Esophagus squamous epithelium (tissue), 5 donors: Measurements from ENCODE around the gene S100A7. TPM values are rescaled to one million over a fixed set of nuclear protein-coding genes. Genes with fewer than 3 reads are reported as not detected.
"Not testable (repeated sequence)": the region's sequence is repeated elsewhere in the genome, so short reads cannot be mapped to it uniquely, and the experiment has no call there.

Experiments used
- DNase-seq: peaks from one replicate; lab custom pipeline; 2025; lab: John Stamatoyannopoulos, UW
- H3K27ac ChIP-seq, 4 donors: fragments of 200-600 bp; sonication (generic); one replicate each; pipeline ENCODE4 v1.5.1; 2016 to 2019; ENCODE audit warnings: mild to moderate bottlenecking in 1 of 4
- H3K27me3 ChIP-seq, 4 donors: fragments of 200-600 bp; sonication (generic); 1 replicate in 3 of 4; 2 replicates in 1 of 4; pipeline versions ENCODE4 v1.5.1 to v1.6.0; 2017 to 2021; ENCODE audit warnings: antibody characterized with exemption in 1 of 4
- H3K36me3 ChIP-seq, 3 donors: fragments of 200-600 bp; sonication (generic); one replicate each; pipeline ENCODE4 v1.5.1; 2016 to 2019
- H3K4me1 ChIP-seq, 3 donors: fragments of 200-600 bp; sonication (generic); one replicate each; pipeline ENCODE4 v1.5.1; 2017 to 2019
- H3K4me3 ChIP-seq, 4 donors: fragments of 200-600 bp; sonication (generic); 1 replicate in 3 of 4; 2 replicates in 1 of 4; pipeline ENCODE4 v1.5.1; 2016 to 2019; ENCODE audit warnings: mild to moderate bottlenecking in 2 of 4, moderate library complexity in 1 of 4
- H3K9me3 ChIP-seq, 3 donors: fragments of 200-600 bp; sonication (generic); one replicate each; pipeline ENCODE4 v1.5.1; 2016 to 2019
- POLR2A ChIP-seq, 4 donors: fragments of 450-650 bp; IDR thresholded peaks; one replicate each; pipeline ENCODE4 v1.6.1; 2017; ENCODE audit warnings: antibody characterized with exemption in 4 of 4, mild to moderate bottlenecking in 4 of 4, moderate library complexity in 3 of 4
- WGBS, 2 donors: methylation state at CpG; one replicate each; pipeline ENCODE4 v1.1.5; 2018; 5-methylcytosine and 5-hydroxymethylcytosine counted together
- intact Hi-C: fragments of 100-400 bp; cut with DNase I; formaldehyde crosslinking; loops from one replicate; pipeline ENCODE4 v1.15.0; 2022
- total RNA-seq, 4 donors: library from RNA; depleted of rRNA; stranded (reverse); fragments of >200 nt; gene quantifications; one replicate each; pipeline ENCODE4 v1.1.0, GENCODE V29; 2016
- TF ChIP-seq, protein P1 (sequence below), 6 experiments: fragments of 450-650 bp in 4 of 6; fragments of 200-600 bp in 2 of 6; sonication (generic) in 2 of 6; IDR thresholded peaks; one replicate each; pipeline ENCODE4 v1.5.1; 2016 to 2019; ENCODE audit warnings: antibody characterized with exemption in 6 of 6, mild to moderate bottlenecking in 4 of 6, moderate library complexity in 4 of 6
- donor health status: DM: yes; HTN: yes; CAD: no.

S100A7 gene
- total RNA-seq, 4 donors from 2014 or later, result 8.8 to 9,163 (median 3,171) TPM

DNA sequence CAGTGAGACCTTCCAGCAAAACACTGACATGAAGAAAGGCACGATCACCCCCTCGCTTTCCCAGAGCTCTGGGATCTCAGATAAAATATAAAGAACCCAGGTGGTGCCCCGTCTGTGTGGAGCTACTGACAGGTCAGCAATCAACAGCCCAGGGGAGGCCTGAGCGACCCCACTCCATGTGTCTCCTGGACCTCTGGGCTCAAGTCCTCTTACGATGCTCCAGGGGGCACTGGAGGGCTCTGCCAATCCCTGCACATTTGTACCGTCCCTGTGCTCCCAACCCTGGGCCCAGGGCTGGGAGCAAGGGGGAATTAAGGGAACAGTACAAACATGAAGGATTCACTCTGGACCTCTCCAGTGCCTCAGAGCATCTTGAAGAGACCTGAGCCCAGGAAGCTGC lies 31.7 kb downstream of the S100A7 start:
- no peak for DNase-seq
- Histone ChIP-seq H3K4me1 (peaks cover 0 to 23% (median 4%) of the 10 kb centered on the region in 3 donors), H3K27ac (no peak overlapping the region), H3K4me3 (no peak overlapping the region), H3K9me3 (no peaks in the 10 kb centered on the region), H3K36me3 (no peaks in the 10 kb centered on the region), H3K27me3 (peaks cover 0 to 65% (median 0%) of the 10 kb centered on the region in 4 donors)
- intact Hi-C loops, result no loop called here
- TF ChIP-seq POLR2A (IDR thresholded peaks at IDR 0.05), result no peak
- TF ChIP-seq, protein P1, sequence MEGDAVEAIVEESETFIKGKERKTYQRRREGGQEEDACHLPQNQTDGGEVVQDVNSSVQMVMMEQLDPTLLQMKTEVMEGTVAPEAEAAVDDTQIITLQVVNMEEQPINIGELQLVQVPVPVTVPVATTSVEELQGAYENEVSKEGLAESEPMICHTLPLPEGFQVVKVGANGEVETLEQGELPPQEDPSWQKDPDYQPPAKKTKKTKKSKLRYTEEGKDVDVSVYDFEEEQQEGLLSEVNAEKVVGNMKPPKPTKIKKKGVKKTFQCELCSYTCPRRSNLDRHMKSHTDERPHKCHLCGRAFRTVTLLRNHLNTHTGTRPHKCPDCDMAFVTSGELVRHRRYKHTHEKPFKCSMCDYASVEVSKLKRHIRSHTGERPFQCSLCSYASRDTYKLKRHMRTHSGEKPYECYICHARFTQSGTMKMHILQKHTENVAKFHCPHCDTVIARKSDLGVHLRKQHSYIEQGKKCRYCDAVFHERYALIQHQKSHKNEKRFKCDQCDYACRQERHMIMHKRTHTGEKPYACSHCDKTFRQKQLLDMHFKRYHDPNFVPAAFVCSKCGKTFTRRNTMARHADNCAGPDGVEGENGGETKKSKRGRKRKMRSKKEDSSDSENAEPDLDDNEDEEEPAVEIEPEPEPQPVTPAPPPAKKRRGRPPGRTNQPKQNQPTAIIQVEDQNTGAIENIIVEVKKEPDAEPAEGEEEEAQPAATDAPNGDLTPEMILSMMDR (IDR thresholded peaks at IDR 0.05), result no peak
- 53 to 83% methylated on average over 4 to 6 of the region's 6 CpGs for WGBS, 2 donors

DNA sequence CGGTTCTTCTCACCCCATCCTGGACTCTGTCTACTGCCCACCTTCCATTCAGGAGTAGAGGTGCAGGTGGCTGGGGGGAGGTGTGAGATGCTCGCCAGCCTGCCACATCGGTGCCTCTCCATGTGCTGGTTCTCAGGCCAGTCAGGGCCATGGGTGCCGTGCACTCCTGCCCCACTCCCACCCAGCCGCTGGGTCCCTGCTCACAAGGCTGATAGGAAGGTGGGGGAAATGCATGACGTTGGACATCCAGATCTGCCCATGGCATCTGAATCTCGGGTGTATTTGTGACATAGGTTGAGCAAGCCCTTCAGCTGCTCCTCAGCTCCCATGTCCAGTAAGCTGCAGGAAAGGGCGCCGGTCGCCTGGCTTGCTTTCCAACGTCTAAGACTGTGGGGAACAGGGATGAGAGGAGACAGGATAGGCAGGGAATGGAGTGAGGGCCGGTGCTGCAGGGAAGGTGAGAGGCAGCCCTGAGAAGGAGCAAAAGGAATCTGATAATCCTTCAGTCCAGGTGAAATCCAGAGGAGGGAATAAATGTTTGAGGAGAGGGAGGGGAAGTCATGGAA lies 32.3 kb downstream of the S100A7 start:
- WGBS, 2 donors, result 83 to 84% methylated on average over 3 to 11 of the region's 12 CpGs
- no peak for DNase-seq
- intact Hi-C loops, result no loop called here

DNA sequence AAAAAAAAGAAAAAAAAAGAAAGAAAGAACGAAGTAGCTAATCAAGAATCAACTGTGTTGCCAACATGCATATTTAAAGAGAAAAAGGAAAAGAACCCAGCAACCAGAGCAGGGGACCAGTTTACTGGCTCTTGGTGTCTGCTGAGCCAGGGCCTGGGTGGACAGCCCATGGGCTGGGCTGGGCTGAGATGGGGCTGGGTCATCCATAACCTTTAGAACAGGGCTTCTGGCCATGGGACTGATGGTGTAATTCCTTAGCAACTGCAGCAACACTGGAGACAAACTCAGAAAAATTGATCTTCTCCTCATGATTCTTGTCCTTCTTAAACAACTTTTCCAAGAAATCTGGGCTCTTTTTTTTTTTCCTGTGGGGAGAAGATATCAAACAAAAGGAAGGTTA lies 33.6 kb downstream of the S100A7 start:
- no peak overlapping the region for H3K27ac ChIP-seq
- H3K36me3 ChIP-seq, result no peaks in the 10 kb centered on the region
- H3K9me3 ChIP-seq, result no peaks in the 10 kb centered on the region
- peaks cover 0 to 20% (median 4%) of the 10 kb centered on the region in 3 donors for H3K4me1 ChIP-seq
- TF ChIP-seq POLR2A (IDR thresholded peaks at IDR 0.05), result no peak
- TF ChIP-seq, protein P1 (IDR thresholded peaks at IDR 0.05), result no peak
- 24 to 28% methylated on average over 1 of the region's 1 CpG for WGBS, 2 donors
- DNase-seq, result no peak
- H3K27me3 ChIP-seq, result peaks cover 0 to 62% (median 0%) of the 10 kb centered on the region in 4 donors
- no peak overlapping the region for H3K4me3 ChIP-seq
- intact Hi-C loops, result no loop called here

More for the DNA sequence above, 32.3 kb downstream of the S100A7 start:
- Histone ChIP-seq H3K27ac (no peak overlapping the region), H3K9me3 (no peaks in the 10 kb centered on the region), H3K27me3 (peaks cover 0 to 64% (median 0%) of the 10 kb centered on the region in 4 donors), H3K4me1 (peaks cover 0 to 23% (median 4%) of the 10 kb centered on the region in 3 donors), H3K36me3 (no peaks in the 10 kb centered on the region), H3K4me3 (no peak overlapping the region)
- TF ChIP-seq POLR2A (IDR thresholded peaks at IDR 0.05), result no peak
- TF ChIP-seq, protein P1 (IDR thresholded peaks at IDR 0.05), result no peak

DNA sequence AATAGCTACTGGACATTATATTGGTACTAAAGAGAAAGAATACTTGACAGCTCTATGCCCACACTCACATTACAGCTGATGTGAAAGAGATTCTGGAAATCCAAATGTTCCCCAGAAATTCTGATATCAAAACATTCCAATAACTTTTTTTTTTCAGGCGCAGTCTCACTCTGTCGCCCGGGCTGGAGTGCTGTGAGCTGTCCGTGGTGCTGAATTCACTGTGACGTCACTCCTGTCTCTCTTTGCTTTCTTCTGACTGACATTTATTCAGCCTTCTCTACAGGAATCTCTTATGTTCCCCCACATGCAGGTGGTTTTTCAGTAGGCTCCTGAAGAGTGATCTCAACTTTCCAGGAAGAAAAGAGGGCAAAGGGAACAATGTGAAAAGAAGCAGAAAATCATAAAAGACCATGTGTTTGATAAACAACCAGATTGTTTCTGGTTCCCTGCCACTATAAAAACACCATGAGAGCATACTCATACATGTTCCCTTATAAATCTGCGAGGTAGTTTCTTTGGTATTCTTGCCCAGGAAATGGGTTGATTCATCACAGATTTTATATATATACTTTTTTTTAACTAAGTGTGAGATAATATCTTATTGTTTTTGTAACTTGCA lies 37.9 kb downstream of the S100A7 start:
- no peak overlapping the region for H3K4me3 ChIP-seq
- no peak for DNase-seq
- no peak for TF ChIP-seq POLR2A (IDR thresholded peaks at IDR 0.05)
- TF ChIP-seq, protein P1 (IDR thresholded peaks at IDR 0.05), result no peak
- H3K36me3 ChIP-seq, result no peaks in the 10 kb centered on the region
- peaks cover 0 to 69% (median 0%) of the 10 kb centered on the region in 4 donors for H3K27me3 ChIP-seq
- H3K4me1 ChIP-seq, result no peaks in the 10 kb centered on the region
- WGBS, 2 donors, result 4 to 8% methylated on average over 6 of the region's 6 CpGs
- intact Hi-C loops, result no loop called here
- H3K9me3 ChIP-seq, result no peaks in the 10 kb centered on the region
- H3K27ac ChIP-seq, result no peak overlapping the region

DNA sequence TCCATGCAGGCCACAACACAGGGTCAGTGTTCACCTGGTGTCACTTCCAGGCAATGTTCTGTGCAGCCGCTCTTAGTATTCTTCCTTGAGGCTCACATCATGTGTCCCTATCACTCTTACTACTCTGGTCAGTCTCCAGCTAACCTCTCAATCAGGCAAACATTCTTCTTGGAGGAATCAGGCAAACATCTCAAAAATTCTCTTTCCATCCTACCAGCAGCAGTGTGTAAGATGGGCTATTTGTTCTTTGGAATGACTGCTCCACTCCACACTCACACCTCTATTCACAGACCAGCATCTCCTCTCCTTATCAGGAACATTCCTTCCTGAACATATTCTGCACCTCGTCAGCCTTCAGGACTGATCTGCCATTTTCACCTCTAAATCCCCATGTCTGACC lies 40.1 kb downstream of the S100A7 start:
- no peak for DNase-seq
- no peak overlapping the region for H3K27ac ChIP-seq
- TF ChIP-seq, protein P1 (IDR thresholded peaks at IDR 0.05), result no peak
- TF ChIP-seq POLR2A (IDR thresholded peaks at IDR 0.05), result no peak
- intact Hi-C loops, result no loop called here
- H3K36me3 ChIP-seq, result no peaks in the 10 kb centered on the region
- 71 to 78% methylated on average over 2 of the region's 2 CpGs for WGBS, 2 donors
- peaks cover 0 to 51% (median 0%) of the 10 kb centered on the region in 4 donors for H3K27me3 ChIP-seq
- H3K9me3 ChIP-seq, result no peaks in the 10 kb centered on the region
- H3K4me1 ChIP-seq, result peaks cover 0 to 13% (median 0%) of the 10 kb centered on the region in 3 donors
- no peak overlapping the region for H3K4me3 ChIP-seq

DNA sequence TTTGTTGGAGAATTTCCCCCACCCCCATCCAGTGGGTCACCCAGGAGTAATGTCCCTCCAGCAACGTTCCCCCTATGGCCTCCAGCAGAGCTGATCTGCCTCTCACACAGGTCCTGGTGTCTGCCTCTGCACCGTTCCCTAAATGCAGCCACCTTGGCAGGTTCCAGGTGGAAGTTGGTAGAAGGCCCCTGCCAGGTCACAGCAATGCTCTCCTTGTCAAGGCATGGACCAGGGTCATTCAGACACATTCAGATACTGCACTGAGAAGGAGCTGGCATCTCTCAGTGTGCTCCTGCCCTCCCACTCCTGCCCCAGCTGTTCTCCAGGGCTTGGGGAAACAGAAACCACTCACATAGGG lies 41.0 kb downstream of the S100A7 start:
- DNase-seq, intact Hi-C loops: not testable (repeated sequence)

DNA sequence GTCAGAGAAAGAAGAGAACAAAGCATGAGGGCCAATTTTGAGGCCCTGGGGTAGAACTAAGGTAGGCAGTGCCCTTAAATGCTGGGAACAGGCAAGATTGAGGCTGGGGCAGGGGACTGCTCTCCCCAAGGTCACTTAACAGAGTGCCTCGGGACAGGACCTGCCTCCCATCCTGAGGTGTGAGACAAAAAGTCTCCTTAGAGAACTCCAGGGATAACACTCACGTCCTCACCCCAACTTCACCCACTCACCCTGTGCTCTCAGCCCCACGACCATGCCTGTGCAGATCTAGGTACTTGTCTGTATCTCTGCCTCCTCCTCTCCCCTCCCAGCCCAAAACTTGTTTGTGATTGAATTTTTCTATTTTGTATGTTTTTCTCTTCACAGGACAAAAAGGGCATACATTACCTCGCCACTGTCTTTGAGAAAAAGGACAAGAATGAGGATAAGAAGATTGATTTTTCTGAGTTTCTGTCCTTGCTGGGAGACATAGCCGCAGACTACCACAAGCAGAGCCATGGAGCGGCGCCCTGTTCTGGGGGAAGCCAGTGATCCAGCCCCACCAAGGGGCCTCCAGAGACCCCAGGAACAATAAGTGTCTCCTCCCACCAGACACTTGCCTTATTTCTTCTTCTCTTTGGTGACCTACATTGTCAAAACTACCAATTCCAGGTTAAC lies 41.6 kb downstream of the S100A7 start:
- Histone ChIP-seq H3K27me3 (peaks cover 0 to 38% (median 0%) of the 10 kb centered on the region in 4 donors), H3K4me1 (peaks cover 0 to 13% (median 0%) of the 10 kb centered on the region in 3 donors)
- H3K9me3 ChIP-seq, intact Hi-C loops, H3K27ac ChIP-seq, H3K4me3 ChIP-seq, DNase-seq, H3K36me3 ChIP-seq: not testable (repeated sequence)
- 55 to 80% methylated on average over 4 to 7 of the region's 7 CpGs for WGBS, 2 donors

More for the DNA sequence above, 41.0 kb downstream of the S100A7 start:
- H3K4me1 ChIP-seq, result peaks cover 0 to 13% (median 0%) of the 10 kb centered on the region in 3 donors
- not testable (repeated sequence) for H3K27ac ChIP-seq, H3K9me3 ChIP-seq, H3K4me3 ChIP-seq, H3K36me3 ChIP-seq
- H3K27me3 ChIP-seq, result peaks cover 0 to 43% (median 0%) of the 10 kb centered on the region in 4 donors
- 14 to 83% methylated on average over 1 of the region's 2 CpGs for WGBS, 2 donors
